H1 (cell line): ENCODE data around the gene PARP14. TPM values are rescaled to one million over a fixed set of nuclear protein-coding genes. Genes with fewer than 3 reads are reported as not detected.

ENCODE experiments used
- BACH1 ChIP-seq: IDR thresholded peaks from 2 replicates; pipeline ENCODE4 v1.6.1; 2012; ENCODE audit warnings: low read length, improper control_type of control experiment
- CBX5 ChIP-seq: fragments of 300-800, 300-1000 bp; sonication (generic); IDR thresholded peaks from 2 replicates; pipeline ENCODE4 v1.7.1; 2016; ENCODE audit warnings: antibody characterized with exemption, low read length, low read depth
- CHD1 ChIP-seq: IDR thresholded peaks from 2 replicates; pipeline ENCODE4 v1.6.1; 2012; ENCODE audit warnings: low read depth, low read length, improper control_type of control experiment
- KDM1A ChIP-seq: fragments of 200-600, 300-600 bp; sonication (generic); IDR thresholded peaks from 2 replicates; pipeline ENCODE4 v1.7.1; 2016; ENCODE audit warnings: mild to moderate bottlenecking, low read length, borderline replicate concordance
- KDM4A ChIP-seq: IDR thresholded peaks from one replicate; pipeline ENCODE4 v1.7.1; 2012; ENCODE audit warnings: low read depth, mild to moderate bottlenecking, moderate library complexity, low read length, inconsistent platforms; ENCODE audit not compliant: severe bottlenecking
- SIN3A ChIP-seq, 2 experiments: IDR thresholded peaks in 1 of 2; conservative IDR thresholded peaks in 1 of 2; 2 replicates each; pipeline ENCODE4 v1.6.1; 2011 to 2012; ENCODE audit warnings: low read length in 2 of 2, improper control_type of control experiment in 1 of 2, low read depth in 1 of 2, mild to moderate bottlenecking in 1 of 2
- SIRT6 ChIP-seq: IDR thresholded peaks from one replicate; pipeline ENCODE4 v1.7.1; 2012; ENCODE audit warnings: low read length, inconsistent platforms
- SIX5 ChIP-seq: IDR thresholded peaks from 2 replicates; pipeline ENCODE4 v1.6.1; 2011; ENCODE audit warnings: mild to moderate bottlenecking, low read depth, low read length
- TAF1 ChIP-seq: IDR thresholded peaks from 2 replicates; pipeline ENCODE4 v1.6.1; 2011; ENCODE audit warnings: mild to moderate bottlenecking, low read depth, low read length
- YY1 ChIP-seq: IDR thresholded peaks from 2 replicates; pipeline ENCODE4 v1.6.1; 2011; ENCODE audit warnings: low read depth, mild to moderate bottlenecking, low read length
- polyA plus RNA-seq, 7 experiments: library from polyadenylated mRNA; depleted of rRNA in 3 of 7; stranded (reverse) in 5 of 7; unstranded in 2 of 7; fragments of >200 nt in 5 of 7; fragments of 200-250 nt in 2 of 7; gene quantifications; 1 replicate in 5 of 7; 2 replicates in 1 of 7; 4 replicates in 1 of 7; pipeline versions ENCODE4 v1.2.1 to v1.2.3, GENCODE V29; 2011 to 2013; ENCODE audit warnings: missing spikeins in 2 of 7, mixed read lengths in 2 of 7
- total RNA-seq: library from RNA; stranded (reverse); fragmentation: NEBNext Ultra II Directional; extraction: Animal tissue kit (Norgen Biotek cat#: 25700); gene quantifications from 2 replicates; pipeline ENCODE4 v1.2.1, GENCODE V29; 2021
- TF ChIP-seq, protein P1 (sequence below): fragments of 300-600 bp; sonication (generic); IDR thresholded peaks from 2 replicates; pipeline ENCODE4 v1.7.1; 2012; ENCODE audit warnings: low read length, moderate library complexity, mild to moderate bottlenecking, inconsistent platforms; ENCODE audit not compliant: insufficient replicate concordance

The PARP14 gene
- total and polyA plus RNA-seq, 2 of the 8 experiments (the other 6 are each of a cell fraction or from before 2014, with no cell fraction given) = 12.6 to 17.6 TPM

DNA sequence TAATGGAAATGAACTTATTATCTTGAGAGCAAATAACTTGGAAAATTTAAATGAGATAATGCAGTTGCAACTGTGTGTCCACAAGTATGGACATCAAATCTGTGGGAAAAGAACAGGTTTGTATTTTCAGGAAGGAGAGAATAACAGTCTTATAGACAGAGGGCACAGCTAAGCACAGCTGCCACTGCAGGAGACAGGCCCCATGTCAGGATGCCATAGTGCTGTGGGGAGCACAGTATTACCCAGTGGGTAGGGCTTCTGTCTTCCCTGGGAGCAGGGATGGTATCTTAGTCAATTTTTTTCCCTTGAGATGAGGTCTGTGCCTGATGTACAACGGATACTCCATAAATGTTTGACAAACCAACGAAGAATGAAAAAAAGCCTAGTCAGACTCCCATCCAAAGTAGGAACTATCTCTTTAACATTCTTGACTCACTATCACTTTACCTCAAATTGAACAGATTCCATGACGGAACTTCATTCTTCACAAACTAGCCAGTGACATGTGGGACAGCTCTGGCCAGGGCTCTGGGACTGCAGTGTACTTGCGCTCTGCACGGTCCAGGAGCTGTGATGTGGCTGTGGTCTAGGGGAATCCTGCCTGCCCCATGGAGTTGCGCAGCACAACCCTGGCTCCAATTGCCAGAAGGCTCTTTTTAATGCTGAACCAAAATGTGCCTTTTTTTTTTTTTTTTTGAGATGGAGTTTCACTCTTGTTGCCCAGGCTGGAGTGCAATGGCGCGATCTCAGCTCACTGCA, 48.3 kb downstream of the PARP14 start (continued):
- TF ChIP-seq, protein P1, sequence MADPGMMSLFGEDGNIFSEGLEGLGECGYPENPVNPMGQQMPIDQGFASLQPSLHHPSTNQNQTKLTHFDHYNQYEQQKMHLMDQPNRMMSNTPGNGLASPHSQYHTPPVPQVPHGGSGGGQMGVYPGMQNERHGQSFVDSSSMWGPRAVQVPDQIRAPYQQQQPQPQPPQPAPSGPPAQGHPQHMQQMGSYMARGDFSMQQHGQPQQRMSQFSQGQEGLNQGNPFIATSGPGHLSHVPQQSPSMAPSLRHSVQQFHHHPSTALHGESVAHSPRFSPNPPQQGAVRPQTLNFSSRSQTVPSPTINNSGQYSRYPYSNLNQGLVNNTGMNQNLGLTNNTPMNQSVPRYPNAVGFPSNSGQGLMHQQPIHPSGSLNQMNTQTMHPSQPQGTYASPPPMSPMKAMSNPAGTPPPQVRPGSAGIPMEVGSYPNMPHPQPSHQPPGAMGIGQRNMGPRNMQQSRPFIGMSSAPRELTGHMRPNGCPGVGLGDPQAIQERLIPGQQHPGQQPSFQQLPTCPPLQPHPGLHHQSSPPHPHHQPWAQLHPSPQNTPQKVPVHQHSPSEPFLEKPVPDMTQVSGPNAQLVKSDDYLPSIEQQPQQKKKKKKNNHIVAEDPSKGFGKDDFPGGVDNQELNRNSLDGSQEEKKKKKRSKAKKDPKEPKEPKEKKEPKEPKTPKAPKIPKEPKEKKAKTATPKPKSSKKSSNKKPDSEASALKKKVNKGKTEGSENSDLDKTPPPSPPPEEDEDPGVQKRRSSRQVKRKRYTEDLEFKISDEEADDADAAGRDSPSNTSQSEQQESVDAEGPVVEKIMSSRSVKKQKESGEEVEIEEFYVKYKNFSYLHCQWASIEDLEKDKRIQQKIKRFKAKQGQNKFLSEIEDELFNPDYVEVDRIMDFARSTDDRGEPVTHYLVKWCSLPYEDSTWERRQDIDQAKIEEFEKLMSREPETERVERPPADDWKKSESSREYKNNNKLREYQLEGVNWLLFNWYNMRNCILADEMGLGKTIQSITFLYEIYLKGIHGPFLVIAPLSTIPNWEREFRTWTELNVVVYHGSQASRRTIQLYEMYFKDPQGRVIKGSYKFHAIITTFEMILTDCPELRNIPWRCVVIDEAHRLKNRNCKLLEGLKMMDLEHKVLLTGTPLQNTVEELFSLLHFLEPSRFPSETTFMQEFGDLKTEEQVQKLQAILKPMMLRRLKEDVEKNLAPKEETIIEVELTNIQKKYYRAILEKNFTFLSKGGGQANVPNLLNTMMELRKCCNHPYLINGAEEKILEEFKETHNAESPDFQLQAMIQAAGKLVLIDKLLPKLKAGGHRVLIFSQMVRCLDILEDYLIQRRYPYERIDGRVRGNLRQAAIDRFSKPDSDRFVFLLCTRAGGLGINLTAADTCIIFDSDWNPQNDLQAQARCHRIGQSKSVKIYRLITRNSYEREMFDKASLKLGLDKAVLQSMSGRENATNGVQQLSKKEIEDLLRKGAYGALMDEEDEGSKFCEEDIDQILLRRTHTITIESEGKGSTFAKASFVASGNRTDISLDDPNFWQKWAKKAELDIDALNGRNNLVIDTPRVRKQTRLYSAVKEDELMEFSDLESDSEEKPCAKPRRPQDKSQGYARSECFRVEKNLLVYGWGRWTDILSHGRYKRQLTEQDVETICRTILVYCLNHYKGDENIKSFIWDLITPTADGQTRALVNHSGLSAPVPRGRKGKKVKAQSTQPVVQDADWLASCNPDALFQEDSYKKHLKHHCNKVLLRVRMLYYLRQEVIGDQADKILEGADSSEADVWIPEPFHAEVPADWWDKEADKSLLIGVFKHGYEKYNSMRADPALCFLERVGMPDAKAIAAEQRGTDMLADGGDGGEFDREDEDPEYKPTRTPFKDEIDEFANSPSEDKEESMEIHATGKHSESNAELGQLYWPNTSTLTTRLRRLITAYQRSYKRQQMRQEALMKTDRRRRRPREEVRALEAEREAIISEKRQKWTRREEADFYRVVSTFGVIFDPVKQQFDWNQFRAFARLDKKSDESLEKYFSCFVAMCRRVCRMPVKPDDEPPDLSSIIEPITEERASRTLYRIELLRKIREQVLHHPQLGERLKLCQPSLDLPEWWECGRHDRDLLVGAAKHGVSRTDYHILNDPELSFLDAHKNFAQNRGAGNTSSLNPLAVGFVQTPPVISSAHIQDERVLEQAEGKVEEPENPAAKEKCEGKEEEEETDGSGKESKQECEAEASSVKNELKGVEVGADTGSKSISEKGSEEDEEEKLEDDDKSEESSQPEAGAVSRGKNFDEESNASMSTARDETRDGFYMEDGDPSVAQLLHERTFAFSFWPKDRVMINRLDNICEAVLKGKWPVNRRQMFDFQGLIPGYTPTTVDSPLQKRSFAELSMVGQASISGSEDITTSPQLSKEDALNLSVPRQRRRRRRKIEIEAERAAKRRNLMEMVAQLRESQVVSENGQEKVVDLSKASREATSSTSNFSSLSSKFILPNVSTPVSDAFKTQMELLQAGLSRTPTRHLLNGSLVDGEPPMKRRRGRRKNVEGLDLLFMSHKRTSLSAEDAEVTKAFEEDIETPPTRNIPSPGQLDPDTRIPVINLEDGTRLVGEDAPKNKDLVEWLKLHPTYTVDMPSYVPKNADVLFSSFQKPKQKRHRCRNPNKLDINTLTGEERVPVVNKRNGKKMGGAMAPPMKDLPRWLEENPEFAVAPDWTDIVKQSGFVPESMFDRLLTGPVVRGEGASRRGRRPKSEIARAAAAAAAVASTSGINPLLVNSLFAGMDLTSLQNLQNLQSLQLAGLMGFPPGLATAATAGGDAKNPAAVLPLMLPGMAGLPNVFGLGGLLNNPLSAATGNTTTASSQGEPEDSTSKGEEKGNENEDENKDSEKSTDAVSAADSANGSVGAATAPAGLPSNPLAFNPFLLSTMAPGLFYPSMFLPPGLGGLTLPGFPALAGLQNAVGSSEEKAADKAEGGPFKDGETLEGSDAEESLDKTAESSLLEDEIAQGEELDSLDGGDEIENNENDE = no peak
- no peak for TF ChIP-seq CHD1
- no peak for TF ChIP-seq BACH1
- no peak for TF ChIP-seq SIX5
- TF ChIP-seq TAF1 = no peak
- TF ChIP-seq SIRT6 = no peak
- no peak for TF ChIP-seq KDM4A
- no peak for TF ChIP-seq CBX5
- no peak for TF ChIP-seq SIN3A (conservative IDR thresholded peaks at IDR 0.05 in 1 of 2, IDR thresholded peaks at IDR 0.05 in 1 of 2; ENCODE audit: low read depth in 1 of 2, low read length in 2 of 2)
- no peak for TF ChIP-seq YY1
- no peak for TF ChIP-seq KDM1A
